Ovary (tissue), 3 donors: ENCODE data around the gene ALDH3A1.

Experiments
- CTCF ChIP-seq, 3 donors: fragments of 450-650 bp in 2 of 3; fragments of 200-600 bp in 1 of 3; IDR thresholded peaks; one replicate each; pipeline versions ENCODE4 v1.5.1 to v1.8.0; 2016 to 2022; ENCODE audit warnings: antibody characterized with exemption in 3 of 3, mild to moderate bottlenecking in 1 of 3
- POLR2A ChIP-seq: fragments of 450-650 bp; IDR thresholded peaks from one replicate; pipeline ENCODE4 v1.6.1; 2017; ENCODE audit warnings: antibody characterized with exemption, mild to moderate bottlenecking, moderate library complexity
- donor health status: DM: no; HTN: no; CAD: no.

DNA sequence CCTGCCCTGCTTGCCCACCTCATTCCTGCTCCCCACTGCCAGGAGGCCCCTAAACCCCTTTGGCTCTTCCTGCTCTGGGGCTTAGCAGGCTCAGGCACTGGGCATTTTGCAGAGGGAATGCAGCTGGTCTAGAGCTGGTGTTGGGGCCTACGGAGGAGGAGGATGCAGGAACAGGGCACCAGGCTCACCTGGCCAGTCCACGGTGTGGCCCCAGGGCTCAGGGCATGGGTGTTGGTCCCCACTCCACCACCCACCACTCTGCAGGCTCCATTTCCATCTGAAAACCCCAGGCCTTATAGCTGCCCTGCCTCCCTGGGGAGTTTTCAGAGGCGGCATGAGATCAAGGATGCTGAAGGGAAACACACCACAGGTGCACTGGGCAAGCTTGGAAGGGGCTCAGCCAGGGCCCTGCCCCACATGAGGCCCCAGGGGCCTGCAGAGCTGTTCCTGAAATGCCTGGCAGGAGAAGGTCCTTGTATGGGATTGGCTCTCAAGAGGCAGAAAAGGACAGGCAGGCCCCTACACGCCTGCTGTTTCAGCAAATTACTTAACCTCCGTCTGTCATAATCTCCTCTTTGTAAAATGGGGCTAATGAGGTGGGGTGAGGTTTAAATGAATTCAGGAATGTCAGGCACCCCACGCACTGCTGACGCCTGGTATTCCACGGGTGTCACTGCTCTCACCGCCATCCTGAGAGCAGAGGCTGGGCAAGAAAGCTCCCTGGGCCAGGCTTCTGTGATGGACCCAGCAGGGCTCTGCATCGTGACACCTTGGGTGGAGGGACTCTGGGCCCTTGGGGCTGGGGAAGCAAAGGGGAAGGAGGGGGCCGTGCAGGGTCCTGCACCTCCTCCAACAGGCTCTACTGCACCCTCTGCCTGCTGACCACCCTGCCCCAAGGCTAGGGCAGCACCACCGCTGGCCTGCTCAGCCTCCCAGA, 41.0 kb downstream of the ALDH3A1 start:
- TF ChIP-seq CTCF (IDR thresholded peaks at IDR 0.05), result no peak
- no peak for TF ChIP-seq POLR2A
